Spleen (tissue), 7 donors: Measurements from ENCODE around the gene OLFM1.

ENCODE experiments used
- CTCF ChIP-seq, 11 experiments: fragments of 200-600 bp in 7 of 11; fragments of 450-650 bp in 4 of 11; sonication (generic) in 4 of 11; IDR thresholded peaks in 8 of 11; conservative IDR thresholded peaks in 3 of 11; 1 replicate in 7 of 11; 2 replicates in 4 of 11; pipeline versions ENCODE4 v1.4.0 to v1.8.0; 2016 to 2021; ENCODE audit warnings: antibody characterized with exemption in 11 of 11, inconsistent platforms in 4 of 11, mild to moderate bottlenecking in 1 of 11
- POLR2AphosphoS5 ChIP-seq, 3 donors: sonication (generic); formaldehyde crosslinking; IDR thresholded peaks; one replicate each; pipeline ENCODE4 v1.5.1; 2017; ENCODE audit warnings: antibody characterized with exemption in 3 of 3
- donor health status: DM: no; HTN: no; CAD: no; lungs with moderate emphysema.
- donor health status: DM: no; HTN: no; CAD: no.
- donor health status: DM: no; HTN: no; CAD: no.

GRCh38 chr9:135106551-135107270 is 19.2 kb downstream of the OLFM1 start:
- TF ChIP-seq CTCF (IDR thresholded peaks at IDR 0.05 in 8 of 11, conservative IDR thresholded peaks at IDR 0.05 in 3 of 11) (no peak), POLR2AphosphoS5 (IDR thresholded peaks at IDR 0.05) (no peak)
